NCI-H128 (cell line): ENCODE results near the gene KRT1.

ENCODE experiments used
- DNase-seq: peaks from one replicate; lab custom pipeline; 2025; ENCODE audit not compliant: unreplicated experiment; lab: John Stamatoyannopoulos, UW

The KRT1 gene

GRCh38 chr12:52699373-52699772 is 19.2 kb upstream of the KRT1 start:
- no peak for DNase-seq

GRCh38 chr12:52698651-52699340 is 18.6 kb upstream of the KRT1 start:
- DNase-seq = no peak

GRCh38 chr12:52697058-52697582 is 16.9 kb upstream of the KRT1 start:
- no peak for DNase-seq

GRCh38 chr12:52696588-52696987 is 16.4 kb upstream of the KRT1 start:
- no peak for DNase-seq

- no peak for DNase-seq
Observed at GRCh38 chr12:52695039-52695438, 14.8 kb upstream of the KRT1 start.

- no peak for DNase-seq
Observed at GRCh38 chr12:52694151-52694550, 13.9 kb upstream of the KRT1 start.

GRCh38 chr12:52693261-52693660 is 13.1 kb upstream of the KRT1 start:
- DNase-seq = no peak

GRCh38 chr12:52692254-52692653 is 12.0 kb upstream of the KRT1 start:
- no peak for DNase-seq

GRCh38 chr12:52691841-52692150 is 11.6 kb upstream of the KRT1 start:
- DNase-seq = no peak

GRCh38 chr12:52691076-52691840 is 11.1 kb upstream of the KRT1 start:
- DNase-seq = no peak

- no peak for DNase-seq
Observed at GRCh38 chr12:52690351-52691075, 10.3 kb upstream of the KRT1 start.

GRCh38 chr12:52689936-52690335 is 9.7 kb upstream of the KRT1 start:
- no peak for DNase-seq

GRCh38 chr12:52689239-52689638 is 9.0 kb upstream of the KRT1 start:
- DNase-seq = no peak

GRCh38 chr12:52688481-52688880 is 8.3 kb upstream of the KRT1 start:
- no peak for DNase-seq

- no peak for DNase-seq
Observed at GRCh38 chr12:52687497-52688385, 7.5 kb upstream of the KRT1 start.

- no peak for DNase-seq
Observed at GRCh38 chr12:52686756-52687487, 6.7 kb upstream of the KRT1 start.

GRCh38 chr12:52686063-52686462 is 5.9 kb upstream of the KRT1 start:
- DNase-seq = no peak

GRCh38 chr12:52685406-52685890 is 5.2 kb upstream of the KRT1 start:
- DNase-seq = no peak

- DNase-seq = no peak
Observed at GRCh38 chr12:52684431-52684830, 4.2 kb upstream of the KRT1 start.
